GM19240 (cell line): Measurements from ENCODE around the gene PCSK5.

ENCODE experiments used
- DNase-seq: peaks from one replicate; pipeline ENCODE4 v3.0.0; 2011; ENCODE audit warnings: low spot score; ENCODE audit not compliant: insufficient read length

The PCSK5 gene

GRCh38 chr9:75918909-75919308 is 28.4 kb downstream of the PCSK5 start:
- no peak for DNase-seq

GRCh38 chr9:75921391-75922127 is 31.1 kb downstream of the PCSK5 start:
- no peak for DNase-seq

GRCh38 chr9:75926385-75926784 is 35.9 kb downstream of the PCSK5 start:
- DNase-seq = no peak

- DNase-seq = no peak
Observed at GRCh38 chr9:75927356-75927755, 36.9 kb downstream of the PCSK5 start.

- DNase-seq = no peak
Observed at GRCh38 chr9:75930190-75930589, 39.7 kb downstream of the PCSK5 start.

- DNase-seq = no peak
Observed at GRCh38 chr9:75930730-75931321, 40.4 kb downstream of the PCSK5 start.

- DNase-seq = no peak
Observed at GRCh38 chr9:75933982-75934381, 43.5 kb downstream of the PCSK5 start.

- DNase-seq = no peak
Observed at GRCh38 chr9:75935591-75935990, 45.1 kb downstream of the PCSK5 start.

GRCh38 chr9:75937521-75938258 is 47.2 kb downstream of the PCSK5 start:
- DNase-seq = no peak

GRCh38 chr9:75938946-75939345 is 48.5 kb downstream of the PCSK5 start:
- DNase-seq = no peak

GRCh38 chr9:75939536-75940111 is 49.2 kb downstream of the PCSK5 start:
- DNase-seq = no peak

GRCh38 chr9:75941066-75941465 is 50.6 kb downstream of the PCSK5 start:
- DNase-seq = no peak

- DNase-seq = no peak
Observed at GRCh38 chr9:75941577-75942311, 51.3 kb downstream of the PCSK5 start.

- no peak for DNase-seq
Observed at GRCh38 chr9:75946766-75947165, 56.3 kb downstream of the PCSK5 start.

GRCh38 chr9:75947233-75947632 is 56.8 kb downstream of the PCSK5 start:
- DNase-seq = no peak

GRCh38 chr9:75950998-75951397 is 60.5 kb downstream of the PCSK5 start:
- DNase-seq = no peak

- DNase-seq = no peak
Observed at GRCh38 chr9:75953218-75953617, 62.7 kb downstream of the PCSK5 start.

- DNase-seq = no peak
Observed at GRCh38 chr9:75956161-75956560, 65.7 kb downstream of the PCSK5 start.

GRCh38 chr9:75957116-75957515 is 66.6 kb downstream of the PCSK5 start:
- no peak for DNase-seq

- no peak for DNase-seq
Observed at GRCh38 chr9:75958226-75958625, 67.8 kb downstream of the PCSK5 start.

GRCh38 chr9:75960551-75960950 is 70.1 kb downstream of the PCSK5 start:
- DNase-seq = no peak
